NT2/D1 (cell line): ENCODE measurements around the gene ING4.

Source experiments
- YY1 ChIP-seq: IDR thresholded peaks from 2 replicates; pipeline ENCODE4 v1.6.1; 2011; ENCODE audit not compliant: insufficient read length, insufficient read depth
- ZNF274 ChIP-seq: IDR thresholded peaks from 2 replicates; pipeline ENCODE4 v1.6.1; 2011; ENCODE audit warnings: mild to moderate bottlenecking, low read depth, low read length

- TF ChIP-seq YY1 (peak; percentile 35), ZNF274 (no peak)
Observed at GRCh38 chr12:6697584-6698351, 34.8 kb upstream of the ING4 start.
